Osteoblast (primary cell): ENCODE measurements around the gene ABCA4. TPM values are rescaled to one million over a fixed set of nuclear protein-coding genes. Genes with fewer than 3 reads are reported as not detected.

ENCODE experiments used
- DNase-seq: peaks from one replicate; pipeline ENCODE4 v3.0.0; 2011; ENCODE audit warnings: low spot score, mixed read lengths; ENCODE audit not compliant: insufficient read length; ENCODE audit errors: missing footprints
- H2AFZ ChIP-seq: 2 replicates; pipeline ENCODE4 v1.6.0; 2011; ENCODE audit warnings: mild to moderate bottlenecking, low read length
- H3K27ac ChIP-seq: 2 replicates; pipeline ENCODE4 v1.5.1; 2011; ENCODE audit warnings: mild to moderate bottlenecking, low read depth, low read length, moderate library complexity
- H3K27me3 ChIP-seq: 2 replicates; pipeline ENCODE4 v1.6.0; 2012; ENCODE audit warnings: mild to moderate bottlenecking, control low read depth, inconsistent platforms, low read length, moderate library complexity; ENCODE audit not compliant: insufficient read depth
- H3K36me3 ChIP-seq: 2 replicates; pipeline ENCODE4 v1.5.1; 2011; ENCODE audit warnings: mild to moderate bottlenecking, low read length, control low read depth, moderate library complexity; ENCODE audit not compliant: insufficient read depth
- H3K4me1 ChIP-seq: 2 replicates; pipeline ENCODE4 v1.5.1; 2011; ENCODE audit warnings: mild to moderate bottlenecking, low read length, control low read depth, moderate library complexity; ENCODE audit not compliant: insufficient read depth
- H3K4me2 ChIP-seq: 2 replicates; pipeline ENCODE4 v1.6.0; 2011; ENCODE audit warnings: mild to moderate bottlenecking, low read length; ENCODE audit not compliant: insufficient read depth
- H3K4me3 ChIP-seq: fragments of 200-600 bp; sonication (generic); 3 replicates; pipeline ENCODE4 v1.5.1; 2012; ENCODE audit warnings: mild to moderate bottlenecking, low read length, inconsistent platforms; ENCODE audit not compliant: insufficient read depth
- H3K79me2 ChIP-seq: 2 replicates; pipeline ENCODE4 v1.6.0; 2012; ENCODE audit warnings: mild to moderate bottlenecking, low read length, control low read depth, inconsistent platforms; ENCODE audit not compliant: insufficient read depth
- H3K9me3 ChIP-seq: 2 replicates; pipeline ENCODE4 v1.5.1; 2011; ENCODE audit warnings: low read depth, low read length, control low read depth
- H4K20me1 ChIP-seq: 2 replicates; pipeline ENCODE4 v1.6.0; 2012; ENCODE audit warnings: mild to moderate bottlenecking, low read length, control low read depth; ENCODE audit not compliant: insufficient read depth
- CTCF ChIP-seq: IDR thresholded peaks from 2 replicates; pipeline ENCODE4 v1.5.1; 2011; ENCODE audit warnings: mild to moderate bottlenecking, low read depth, low read length, moderate library complexity; ENCODE audit errors: extremely low read depth
- total RNA-seq: library from RNA; depleted of rRNA; stranded (reverse); fragments of >200 nt; gene quantifications from 2 replicates; pipeline ENCODE4 v1.2.3, GENCODE V29; 2012

Gene ABCA4
- total RNA-seq, 1 donor, result 1.1 TPM

DNA sequence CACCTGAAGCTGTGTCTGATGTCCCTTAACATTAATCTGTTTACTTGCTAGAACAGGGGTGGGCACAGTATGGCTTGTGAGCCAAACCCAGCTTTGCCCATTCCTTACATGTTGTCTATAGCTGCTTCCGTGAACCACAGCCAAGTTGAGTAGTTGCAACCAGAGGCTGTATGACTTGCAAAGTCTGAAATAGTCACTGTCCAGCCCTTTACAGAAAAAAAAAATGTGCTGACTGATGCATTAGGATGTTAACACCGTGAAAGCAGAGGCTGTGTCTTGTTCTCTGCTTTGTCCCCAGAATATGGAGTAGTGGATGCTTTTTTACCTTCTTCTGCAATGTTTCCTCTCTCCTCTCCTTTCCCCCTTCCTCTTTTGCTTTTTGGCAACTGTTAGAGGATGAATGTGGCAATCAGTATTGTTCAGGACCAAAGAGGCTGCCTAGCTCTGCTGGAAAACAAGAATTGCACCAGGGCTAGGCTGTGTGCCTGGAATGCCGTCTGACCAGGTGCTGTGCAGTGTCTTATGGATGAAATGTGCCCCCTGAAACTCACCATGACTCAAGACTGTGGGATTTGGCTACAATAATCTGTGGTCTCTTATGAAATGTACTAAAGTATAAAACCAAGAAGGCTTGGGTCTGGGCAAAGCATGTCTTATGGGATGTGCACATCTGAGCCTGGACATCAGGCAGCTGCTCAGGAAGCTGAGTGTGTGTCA lies 132.2 kb downstream of the ABCA4 start:
- no peak overlapping the region for H2AFZ ChIP-seq
- H3K4me1 ChIP-seq, result peaks cover 34% of the 10 kb centered on the region
- H3K9me3 ChIP-seq, result no peaks in the 10 kb centered on the region
- no peaks in the 10 kb centered on the region for H3K27me3 ChIP-seq
- H3K36me3 ChIP-seq, result no peaks in the 10 kb centered on the region
- no peak for TF ChIP-seq CTCF
- peak; percentile 87 for DNase-seq
- no peaks in the 10 kb centered on the region for H3K79me2 ChIP-seq
- no peak overlapping the region for H3K4me3 ChIP-seq
- H3K27ac ChIP-seq, result peak overlapping the region; percentile 79
- H4K20me1 ChIP-seq, result no peaks in the 10 kb centered on the region
- H3K4me2 ChIP-seq, result peak overlapping the region; percentile 64

DNA sequence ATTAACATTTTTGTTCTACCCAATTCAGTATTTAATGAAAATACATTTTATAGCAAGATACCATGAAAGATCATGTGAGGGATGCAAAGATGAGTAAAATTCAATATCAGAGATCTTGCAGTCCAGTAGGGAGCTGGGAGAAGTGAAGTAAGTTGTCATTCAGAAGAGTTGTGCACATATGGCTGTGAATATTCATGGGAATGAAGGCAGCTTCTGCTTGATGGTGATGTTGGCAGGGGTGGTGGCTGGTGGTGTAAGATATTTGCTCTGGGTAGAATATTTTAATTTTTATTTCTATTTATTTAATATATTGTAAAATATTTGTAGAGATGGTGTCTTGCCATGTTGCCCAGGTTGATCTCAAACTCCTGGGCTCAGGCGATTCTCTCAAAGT lies 139.7 kb downstream of the ABCA4 start:
- Histone ChIP-seq H3K4me1 (peaks cover 49% of the 10 kb centered on the region), H3K36me3 (no peaks in the 10 kb centered on the region), H3K79me2 (no peaks in the 10 kb centered on the region), H3K27ac (peak overlapping the region; percentile 73), H3K9me3 (no peaks in the 10 kb centered on the region), H2AFZ (no peak overlapping the region), H3K4me2 (no peak overlapping the region), H4K20me1 (no peaks in the 10 kb centered on the region), H3K27me3 (no peaks in the 10 kb centered on the region), H3K4me3 (no peak overlapping the region)
- TF ChIP-seq CTCF, result no peak
- no peak for DNase-seq

DNA sequence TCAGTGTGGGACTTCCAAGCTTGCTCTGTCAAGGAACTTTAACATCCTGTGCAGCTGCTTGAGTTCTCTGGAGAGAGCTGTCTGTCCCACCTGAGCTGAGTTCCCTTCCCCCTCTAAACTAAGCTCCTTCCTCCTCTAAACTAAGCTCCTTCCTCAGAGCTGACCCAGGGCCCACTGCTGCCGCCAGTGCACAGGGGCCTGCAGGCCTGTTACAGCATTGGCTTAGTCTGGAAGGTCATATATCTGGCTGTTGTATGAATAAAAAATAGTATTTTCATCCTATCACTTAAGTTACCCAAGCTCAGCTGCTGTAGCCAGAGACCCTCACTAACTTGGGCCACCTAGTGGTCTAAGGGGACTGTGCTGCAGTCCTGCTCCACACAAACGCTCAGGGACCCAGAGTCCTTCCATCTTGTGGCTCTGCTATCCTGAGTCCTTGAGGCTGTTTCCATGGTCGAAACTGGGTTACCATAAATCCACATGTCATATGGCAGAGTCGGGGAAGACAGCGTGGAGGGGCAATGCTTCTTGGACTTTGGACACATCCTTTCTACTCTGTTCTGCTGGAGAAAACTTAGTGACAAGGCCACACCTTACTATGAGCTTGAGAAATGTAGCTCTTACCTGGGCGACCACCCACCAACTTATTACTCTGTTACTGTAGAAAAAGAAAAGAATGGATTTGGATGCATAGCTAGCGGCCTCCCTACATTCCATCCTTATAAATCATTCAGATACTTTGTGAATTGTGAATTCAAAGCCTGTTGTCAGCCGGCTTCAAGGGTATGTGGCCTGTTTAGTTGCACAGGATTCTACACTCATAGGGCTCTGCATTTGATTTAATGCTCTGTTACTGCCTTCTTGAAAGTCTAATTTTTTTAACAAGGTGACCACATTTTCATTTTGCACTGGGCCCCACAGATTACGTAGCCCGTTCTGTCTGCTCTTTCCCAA lies 140.4 kb downstream of the ABCA4 start:
- H3K27ac ChIP-seq, result peak overlapping the region; percentile 73
- DNase-seq, result peak; percentile 52

More for the DNA sequence above, 140.4 kb downstream of the ABCA4 start:
- no peaks in the 10 kb centered on the region for H3K27me3 ChIP-seq
- H4K20me1 ChIP-seq, result no peaks in the 10 kb centered on the region
- no peaks in the 10 kb centered on the region for H3K79me2 ChIP-seq
- no peaks in the 10 kb centered on the region for H3K36me3 ChIP-seq
- TF ChIP-seq CTCF, result peak; percentile 41
- H2AFZ ChIP-seq, result no peak overlapping the region
- no peak overlapping the region for H3K4me3 ChIP-seq
- H3K9me3 ChIP-seq, result no peaks in the 10 kb centered on the region
- peaks cover 49% of the 10 kb centered on the region for H3K4me1 ChIP-seq
- H3K4me2 ChIP-seq, result peak overlapping the region; percentile 7
